AG04449 (cell line): ENCODE results near the gene KSR2.

Experiments used
- CTCF ChIA-PET: fragments of 350-600 bp; formaldehyde crosslinking; extraction: SDS; loops from one replicate; lab custom pipeline; 2021; ENCODE audit warnings: antibody characterized with exemption; lab: Yijun Ruan, JAX
- POLR2A ChIA-PET: fragments of 400-600, 350-600 bp; formaldehyde crosslinking; extraction: SDS; loops from one replicate; lab custom pipeline; 2020; ENCODE audit warnings: antibody characterized with exemption, inconsistent platforms; lab: Yijun Ruan, JAX
- DNase-seq: peaks from one replicate; pipeline ENCODE4 v3.0.0-alpha.2; 2010; ENCODE audit warnings: low read depth, low spot score
- H3K4me3 ChIP-seq: 2 replicates; pipeline ENCODE4 v1.5.1; 2011; ENCODE audit warnings: low read depth, mild to moderate bottlenecking, control low read depth, low read length
- TF ChIP-seq, protein P1 (sequence below): IDR thresholded peaks from one replicate; pipeline ENCODE4 v1.5.1; 2011; ENCODE audit warnings: mild to moderate bottlenecking, moderate library complexity, low read length, control low read depth, inconsistent platforms; ENCODE audit not compliant: insufficient read depth; ENCODE audit errors: missing control alignments

The KSR2 gene

DNA sequence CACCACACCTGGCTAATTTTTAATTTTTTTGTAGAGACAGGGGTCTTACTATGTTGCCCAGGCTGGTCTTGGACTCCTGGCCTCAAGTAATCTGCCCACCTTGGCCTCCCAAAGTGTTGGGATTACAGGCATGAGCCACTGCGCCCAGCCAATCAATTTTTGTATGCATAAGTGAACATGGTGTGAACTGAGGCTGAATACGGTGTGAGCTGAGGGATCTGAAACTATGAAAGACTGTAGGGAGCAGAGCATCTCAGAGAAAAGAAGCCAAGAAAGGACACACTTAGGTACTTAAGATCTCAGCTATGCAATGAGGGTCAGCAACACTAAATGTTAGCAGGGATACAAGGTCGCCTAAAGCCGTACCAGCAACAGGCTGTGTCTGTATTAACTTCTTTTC lies 54.1 kb downstream of the KSR2 start:
- POLR2A ChIA-PET = no interaction called here
- DNase-seq = no peak
- CTCF ChIA-PET = interaction anchor here (1.0 kb wide), 1 partner anchor 57 kb away, joined by 3 read pairs; no protein-coding TSS in a partner anchor
- H3K4me3 ChIP-seq = no peak overlapping the region
- TF ChIP-seq, protein P1, sequence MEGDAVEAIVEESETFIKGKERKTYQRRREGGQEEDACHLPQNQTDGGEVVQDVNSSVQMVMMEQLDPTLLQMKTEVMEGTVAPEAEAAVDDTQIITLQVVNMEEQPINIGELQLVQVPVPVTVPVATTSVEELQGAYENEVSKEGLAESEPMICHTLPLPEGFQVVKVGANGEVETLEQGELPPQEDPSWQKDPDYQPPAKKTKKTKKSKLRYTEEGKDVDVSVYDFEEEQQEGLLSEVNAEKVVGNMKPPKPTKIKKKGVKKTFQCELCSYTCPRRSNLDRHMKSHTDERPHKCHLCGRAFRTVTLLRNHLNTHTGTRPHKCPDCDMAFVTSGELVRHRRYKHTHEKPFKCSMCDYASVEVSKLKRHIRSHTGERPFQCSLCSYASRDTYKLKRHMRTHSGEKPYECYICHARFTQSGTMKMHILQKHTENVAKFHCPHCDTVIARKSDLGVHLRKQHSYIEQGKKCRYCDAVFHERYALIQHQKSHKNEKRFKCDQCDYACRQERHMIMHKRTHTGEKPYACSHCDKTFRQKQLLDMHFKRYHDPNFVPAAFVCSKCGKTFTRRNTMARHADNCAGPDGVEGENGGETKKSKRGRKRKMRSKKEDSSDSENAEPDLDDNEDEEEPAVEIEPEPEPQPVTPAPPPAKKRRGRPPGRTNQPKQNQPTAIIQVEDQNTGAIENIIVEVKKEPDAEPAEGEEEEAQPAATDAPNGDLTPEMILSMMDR = no peak

GRCh38 chr12:117912756-117913155 lies 56.0 kb downstream of the KSR2 start:
- no peak overlapping the region for H3K4me3 ChIP-seq
- DNase-seq = no peak
- TF ChIP-seq, protein P1 = no peak
- ChIA-PET CTCF (interaction anchor here (1.4 kb wide), 1 partner anchor 56 kb away, joined by 3 read pairs; no protein-coding TSS in a partner anchor), POLR2A (no interaction called here)

DNA sequence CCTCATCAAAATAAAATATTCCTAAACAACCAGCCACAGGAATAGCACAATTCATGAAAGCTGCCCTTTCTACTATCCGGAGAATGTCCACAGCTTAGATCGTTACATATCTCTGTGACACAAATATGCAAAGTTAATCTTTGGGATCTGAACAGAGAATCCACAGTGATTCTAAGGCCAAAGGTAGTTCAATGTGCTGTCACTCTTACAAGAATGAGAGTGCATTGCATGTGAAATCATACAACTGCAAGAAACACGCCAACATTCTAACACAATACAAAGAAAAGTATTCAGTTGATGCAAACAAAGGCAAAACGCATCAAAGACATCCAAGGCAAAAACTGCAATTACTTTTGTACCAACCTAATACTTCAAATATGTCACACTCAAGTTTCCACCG lies 60.4 kb downstream of the KSR2 start:
- H3K4me3 ChIP-seq = no peak overlapping the region
- CTCF ChIA-PET = no interaction called here
- no peak for DNase-seq
- TF ChIP-seq, protein P1 = no peak
- POLR2A ChIA-PET = no interaction called here

- no peak for DNase-seq
- CTCF ChIA-PET = no interaction called here
- POLR2A ChIA-PET = no interaction called here
- no peak overlapping the region for H3K4me3 ChIP-seq
- TF ChIP-seq, protein P1 = no peak
These were observed 61.6 kb downstream of the KSR2 start for GRCh38 chr12:117907108-117907689.

- CTCF ChIA-PET = interaction anchor here (1.4 kb wide), 2 partner anchors 29 kb away, joined by 3 read pairs; no protein-coding TSS in a partner anchor
- no peak for DNase-seq
- TF ChIP-seq, protein P1 = no peak
These were observed 64.7 kb downstream of the KSR2 start for GRCh38 chr12:117904051-117904450.

GRCh38 chr12:117903110-117903840 lies 65.5 kb downstream of the KSR2 start:
- CTCF ChIA-PET = interaction anchor here (1.4 kb wide), 1 partner anchor 28 kb away, joined by 3 read pairs; no protein-coding TSS in a partner anchor

More at GRCh38 chr12:117904051-117904450, 64.7 kb downstream of the KSR2 start:
- H3K4me3 ChIP-seq = no peak overlapping the region
- POLR2A ChIA-PET = no interaction called here

More at GRCh38 chr12:117903110-117903840, 65.5 kb downstream of the KSR2 start:
- no peak overlapping the region for H3K4me3 ChIP-seq
- TF ChIP-seq, protein P1 = no peak
- no peak for DNase-seq
- POLR2A ChIA-PET = no interaction called here
